Measurements from ENCODE around the gene ACOT4. TPM values are rescaled to one million over a fixed set of nuclear protein-coding genes. Genes with fewer than 3 reads are reported as not detected.

The ACOT4 gene
- total RNA-seq, 1 donor from 2014 or later: 0.60 TPM

DNA sequence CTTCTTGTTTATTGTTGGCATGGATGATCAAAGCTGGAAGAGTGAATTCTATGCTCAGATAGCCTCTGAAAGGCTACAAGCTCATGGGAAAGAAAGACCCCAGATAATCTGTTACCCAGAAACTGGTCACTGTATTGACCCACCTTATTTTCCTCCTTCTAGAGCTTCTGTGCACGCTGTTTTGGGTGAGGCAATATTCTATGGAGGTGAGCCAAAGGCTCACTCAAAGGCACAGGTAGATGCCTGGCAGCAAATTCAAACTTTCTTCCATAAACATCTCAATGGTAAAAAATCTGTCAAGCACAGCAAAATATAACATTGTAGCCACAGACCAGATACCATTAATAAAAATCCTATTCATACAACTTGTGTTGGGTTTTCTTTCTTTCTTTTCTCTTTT is 27.9 kb downstream of the ACOT4 start:
- no peak for ATAC-seq (ENCODE audit: low read depth)
- no peaks in the 10 kb centered on the region for H3K9me3 Mint-ChIP-seq
- DNase-seq: no peak
- intact Hi-C loops (cut with micrococcal nuclease): no loop called here
- no peaks in the 10 kb centered on the region for H3K36me3 Mint-ChIP-seq (ENCODE audit: low read depth)
- ChIA-PET CTCF (no interaction called here), POLR2A (no interaction called here)
- no peak overlapping the region for H3K4me3 Mint-ChIP-seq
- H3K4me1 Mint-ChIP-seq: no peaks in the 10 kb centered on the region
- H3K27ac Mint-ChIP-seq: no peak overlapping the region
- TF ChIP-seq, protein P1, sequence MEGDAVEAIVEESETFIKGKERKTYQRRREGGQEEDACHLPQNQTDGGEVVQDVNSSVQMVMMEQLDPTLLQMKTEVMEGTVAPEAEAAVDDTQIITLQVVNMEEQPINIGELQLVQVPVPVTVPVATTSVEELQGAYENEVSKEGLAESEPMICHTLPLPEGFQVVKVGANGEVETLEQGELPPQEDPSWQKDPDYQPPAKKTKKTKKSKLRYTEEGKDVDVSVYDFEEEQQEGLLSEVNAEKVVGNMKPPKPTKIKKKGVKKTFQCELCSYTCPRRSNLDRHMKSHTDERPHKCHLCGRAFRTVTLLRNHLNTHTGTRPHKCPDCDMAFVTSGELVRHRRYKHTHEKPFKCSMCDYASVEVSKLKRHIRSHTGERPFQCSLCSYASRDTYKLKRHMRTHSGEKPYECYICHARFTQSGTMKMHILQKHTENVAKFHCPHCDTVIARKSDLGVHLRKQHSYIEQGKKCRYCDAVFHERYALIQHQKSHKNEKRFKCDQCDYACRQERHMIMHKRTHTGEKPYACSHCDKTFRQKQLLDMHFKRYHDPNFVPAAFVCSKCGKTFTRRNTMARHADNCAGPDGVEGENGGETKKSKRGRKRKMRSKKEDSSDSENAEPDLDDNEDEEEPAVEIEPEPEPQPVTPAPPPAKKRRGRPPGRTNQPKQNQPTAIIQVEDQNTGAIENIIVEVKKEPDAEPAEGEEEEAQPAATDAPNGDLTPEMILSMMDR (IDR thresholded peaks at IDR 0.05): no peak
- no peaks in the 10 kb centered on the region for H3K27me3 Mint-ChIP-seq

- Mint-ChIP-seq H3K36me3 (ENCODE audit: low read depth) (no peaks in the 10 kb centered on the region), H3K9me3 (no peaks in the 10 kb centered on the region), H3K4me3 (no peak overlapping the region), H3K27me3 (no peaks in the 10 kb centered on the region), H3K27ac (no peak overlapping the region), H3K4me1 (no peaks in the 10 kb centered on the region)
- no peak for ATAC-seq (ENCODE audit: low read depth)
- ChIA-PET CTCF (no interaction called here), POLR2A (no interaction called here)
- no peak for DNase-seq
- intact Hi-C loops (cut with micrococcal nuclease): no loop called here
- TF ChIP-seq, protein P1 (IDR thresholded peaks at IDR 0.05): no peak
Measured at GRCh38 chr14:73620268-73620667, 28.6 kb downstream of the ACOT4 start.

- Mint-ChIP-seq H3K27me3 (no peaks in the 10 kb centered on the region), H3K36me3 (ENCODE audit: low read depth) (no peaks in the 10 kb centered on the region), H3K4me1 (no peaks in the 10 kb centered on the region), H3K4me3 (no peak overlapping the region), H3K9me3 (no peaks in the 10 kb centered on the region), H3K27ac (no peak overlapping the region)
- DNase-seq: no peak
- ChIA-PET POLR2A (no interaction called here), CTCF (no interaction called here)
- TF ChIP-seq, protein P1 (IDR thresholded peaks at IDR 0.05): no peak
- intact Hi-C loops (cut with micrococcal nuclease): no loop called here
- ATAC-seq (ENCODE audit: low read depth): no peak
Measured at GRCh38 chr14:73623504-73624054, 31.9 kb downstream of the ACOT4 start.

GRCh38 chr14:73625706-73626105 is 34.0 kb downstream of the ACOT4 start:
- Mint-ChIP-seq H3K36me3 (ENCODE audit: low read depth) (no peaks in the 10 kb centered on the region), H3K4me3 (no peak overlapping the region), H3K27ac (no peak overlapping the region), H3K9me3 (no peaks in the 10 kb centered on the region), H3K27me3 (peaks cover 6% of the 10 kb centered on the region), H3K4me1 (no peaks in the 10 kb centered on the region)
- ATAC-seq (ENCODE audit: low read depth) (no peak), DNase-seq (no peak)
- ChIA-PET POLR2A (no interaction called here), CTCF (interaction anchor here (1.0 kb wide), 1 partner anchor 117 kb away, joined by 3 read pairs; no protein-coding TSS in a partner anchor)
- intact Hi-C loops (cut with micrococcal nuclease): no loop called here
- TF ChIP-seq, protein P1 (IDR thresholded peaks at IDR 0.05): no peak

GRCh38 chr14:73627151-73627558 is 35.5 kb downstream of the ACOT4 start:
- Mint-ChIP-seq H3K4me3 (no peak overlapping the region), H3K27ac (no peak overlapping the region), H3K9me3 (no peaks in the 10 kb centered on the region), H3K36me3 (ENCODE audit: low read depth) (no peaks in the 10 kb centered on the region), H3K27me3 (peaks cover 6% of the 10 kb centered on the region), H3K4me1 (no peaks in the 10 kb centered on the region)
- TF ChIP-seq, protein P1 (IDR thresholded peaks at IDR 0.05): no peak
- ChIA-PET CTCF (no interaction called here), POLR2A (interaction anchor here (0.6 kb wide), 1 partner anchor 57 kb away, joined by 13 read pairs; no protein-coding TSS in a partner anchor)
- DNase-seq: no peak
- ATAC-seq (ENCODE audit: low read depth): no peak
- intact Hi-C loops (cut with micrococcal nuclease): no loop called here
